HPDE6-E6E7 (cell line): ENCODE results near the gene CPEB4.

ENCODE experiments used
- DNase-seq: peaks from one replicate; pipeline ENCODE4 v3.0.0; 2011; ENCODE audit warnings: missing footprints; ENCODE audit errors: extremely low spot score

Gene CPEB4

DNA sequence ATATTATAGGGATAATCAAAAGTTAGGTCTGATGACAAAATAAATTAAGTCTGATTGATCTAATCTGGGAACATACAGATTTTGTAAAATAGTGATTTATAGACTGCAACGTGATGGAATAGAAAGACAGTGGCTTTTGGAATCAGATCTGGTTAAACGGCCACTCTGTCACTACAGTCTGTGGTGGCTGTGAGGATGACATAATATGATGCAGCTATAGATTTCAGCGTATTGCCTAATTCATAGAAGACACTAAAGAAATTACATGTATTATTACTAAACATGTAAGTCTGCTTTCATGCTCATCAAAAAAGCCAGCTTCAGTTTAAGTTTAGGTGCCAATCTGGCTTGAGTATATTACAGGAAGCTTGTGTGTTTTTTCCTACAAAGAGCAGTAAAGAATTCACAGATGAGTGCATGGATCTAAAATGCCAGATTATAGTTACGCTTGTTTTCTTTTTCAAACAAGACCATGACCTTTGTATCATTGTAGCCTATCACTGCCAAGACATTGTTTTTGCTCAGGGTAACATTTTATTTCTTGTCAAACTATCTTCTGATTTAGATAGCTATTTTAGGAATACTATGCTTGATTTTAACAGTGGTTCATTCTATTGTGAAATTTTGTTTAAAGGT, 25.7 kb downstream of the CPEB4 start:
- DNase-seq, result no peak

GRCh38 chr5:173915310-173916014, 27.3 kb downstream of the CPEB4 start:
- DNase-seq, result no peak

GRCh38 chr5:173916233-173916632, 28.1 kb downstream of the CPEB4 start:
- no peak for DNase-seq

DNA sequence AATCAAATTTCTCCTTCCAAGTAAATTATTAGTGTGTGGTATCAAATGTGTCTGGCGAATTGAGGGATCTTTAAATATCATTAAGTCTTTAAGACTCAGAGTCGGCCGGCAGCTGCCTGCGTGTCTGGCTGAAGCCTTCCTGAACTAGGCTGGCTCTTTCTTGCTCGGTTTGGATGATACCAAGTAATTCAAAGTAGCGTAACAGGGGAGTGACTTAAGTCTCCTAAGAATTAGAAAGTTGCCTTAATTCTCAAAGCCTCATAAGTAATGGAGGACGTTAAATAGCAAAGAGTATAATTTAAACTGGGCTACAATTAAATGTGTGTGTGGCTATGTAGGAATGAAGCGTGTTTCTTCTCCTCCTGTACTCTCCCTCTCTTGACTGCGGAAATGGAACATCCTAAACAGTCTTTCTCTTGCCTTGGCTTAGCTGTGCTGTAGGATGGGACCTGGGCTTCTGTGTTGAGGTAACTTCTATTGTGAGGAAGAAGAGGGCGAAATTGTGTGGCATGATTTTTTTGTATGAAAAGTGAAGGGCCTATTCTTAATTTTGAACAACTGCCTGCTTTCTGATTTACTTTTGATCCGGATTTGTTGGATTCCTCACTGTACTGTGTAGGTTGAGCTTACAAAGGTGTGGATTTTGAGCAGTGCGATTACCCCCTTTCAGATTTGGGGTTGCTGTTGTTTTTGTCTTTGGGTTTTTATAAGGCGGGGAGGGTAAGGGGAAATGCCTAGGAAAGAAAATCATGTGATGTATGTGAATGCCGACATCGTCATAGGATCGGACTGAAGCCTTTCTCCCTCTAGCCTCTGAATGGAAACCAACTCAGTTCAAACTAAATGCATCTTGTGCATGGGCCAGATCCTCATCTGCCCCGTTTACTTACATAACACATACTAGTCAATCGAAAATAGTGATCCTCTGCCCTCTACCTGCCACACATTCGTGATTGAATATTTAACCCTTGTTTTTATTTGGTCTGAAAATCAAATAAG, 29.9 kb downstream of the CPEB4 start:
- DNase-seq, result peak; percentile 60

GRCh38 chr5:173919443-173919842, 31.3 kb downstream of the CPEB4 start:
- DNase-seq, result no peak

- DNase-seq, result no peak
Measured at GRCh38 chr5:173920024-173920753, 32.0 kb downstream of the CPEB4 start.

- DNase-seq, result no peak
Measured at GRCh38 chr5:173920866-173921555, 32.9 kb downstream of the CPEB4 start.

- no peak for DNase-seq
Measured at GRCh38 chr5:173922527-173922926, 34.4 kb downstream of the CPEB4 start.

DNA sequence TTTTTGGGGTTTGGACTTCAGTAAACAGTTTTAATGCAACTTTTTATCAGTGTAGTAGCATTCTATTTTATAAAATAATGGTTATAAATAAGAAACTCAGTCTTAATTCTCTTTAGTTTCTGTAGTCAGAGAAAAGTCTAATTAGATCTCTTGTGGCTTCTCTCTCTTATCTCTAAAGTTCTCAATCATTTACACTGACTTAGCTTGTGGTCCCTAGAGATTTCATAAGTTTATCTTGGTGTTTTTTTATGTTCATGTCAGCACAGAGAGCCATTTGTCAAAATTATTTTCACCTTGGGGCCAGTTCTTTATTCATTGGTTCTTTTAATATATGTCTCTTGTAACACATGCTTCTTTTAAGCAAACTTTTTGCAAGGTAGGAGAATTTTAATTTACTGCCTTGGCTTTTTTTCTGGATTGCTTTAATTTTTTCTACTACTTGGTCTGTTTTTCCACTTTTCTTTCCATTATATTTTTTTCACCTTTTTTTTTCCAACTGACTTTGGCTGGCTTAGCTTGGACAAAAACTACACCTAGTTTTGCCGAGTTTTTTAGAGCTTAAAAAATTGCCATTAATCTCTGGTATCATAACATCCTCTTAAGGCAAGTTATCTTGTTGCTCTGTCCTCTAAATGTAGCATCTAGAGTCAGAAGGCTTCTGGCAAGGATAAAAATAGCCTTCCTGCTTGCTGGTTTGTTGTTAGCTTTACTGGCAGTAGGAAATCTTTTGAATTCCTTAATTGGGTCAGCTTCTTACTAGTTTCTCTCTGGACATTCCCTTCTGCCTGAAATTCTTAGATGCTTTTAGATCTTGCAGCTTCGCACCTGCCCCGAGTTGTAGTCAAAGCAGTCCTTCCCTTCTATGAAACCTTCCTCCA, 35.3 kb downstream of the CPEB4 start:
- DNase-seq, result no peak

GRCh38 chr5:173924899-173925298, 36.8 kb downstream of the CPEB4 start:
- no peak for DNase-seq

- DNase-seq, result peak; percentile 41
Measured at GRCh38 chr5:173925449-173926071, 37.4 kb downstream of the CPEB4 start.

GRCh38 chr5:173926359-173926758, 38.2 kb downstream of the CPEB4 start:
- no peak for DNase-seq

- no peak for DNase-seq
Measured at GRCh38 chr5:173928871-173929574, 40.9 kb downstream of the CPEB4 start.

DNA sequence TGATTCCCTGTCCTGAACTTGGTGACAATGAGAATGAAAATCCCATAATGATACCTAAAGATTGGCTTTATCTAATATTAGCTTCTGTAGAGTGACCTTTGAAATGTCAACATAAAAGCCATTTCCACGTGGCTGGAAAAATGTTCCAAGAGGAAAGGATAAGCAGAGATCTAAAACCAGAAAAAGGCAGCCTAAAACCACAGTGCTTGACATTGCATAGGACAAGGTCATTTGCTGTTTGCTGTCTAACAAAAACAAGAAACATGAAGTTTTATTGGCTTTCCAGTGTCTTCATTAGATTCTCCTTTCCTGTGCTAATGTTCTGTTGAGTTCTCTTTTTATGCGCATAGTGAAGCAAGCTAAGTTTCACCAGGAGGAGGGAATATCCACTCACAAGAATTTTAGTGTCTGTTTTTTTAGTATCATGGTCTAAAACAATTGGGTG, 44.6 kb downstream of the CPEB4 start:
- DNase-seq, result no peak

DNA sequence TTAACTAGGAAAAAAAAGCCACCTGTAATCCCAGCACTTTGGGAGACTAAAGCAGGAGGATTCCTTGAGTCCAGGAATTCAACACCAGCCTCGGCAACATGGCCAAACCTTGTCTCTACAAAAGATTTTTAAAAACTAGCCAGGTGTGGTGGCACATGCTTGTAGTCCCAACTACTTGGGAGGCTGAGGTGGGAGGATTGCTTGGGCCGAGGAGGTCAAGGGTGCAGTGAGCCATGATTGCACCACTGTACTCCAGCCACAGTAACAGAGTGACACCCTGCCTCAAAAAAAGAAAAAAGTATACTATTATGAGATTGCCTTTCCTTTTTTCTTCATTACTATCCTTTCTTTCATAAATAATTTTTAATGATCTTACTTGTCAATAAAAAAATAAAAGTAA, 45.8 kb downstream of the CPEB4 start:
- DNase-seq, result no peak

GRCh38 chr5:173935396-173935795, 47.2 kb downstream of the CPEB4 start:
- DNase-seq, result no peak

GRCh38 chr5:173940269-173940668, 52.1 kb downstream of the CPEB4 start:
- no peak for DNase-seq

- DNase-seq, result no peak
Measured at GRCh38 chr5:173941102-173941501, 53.0 kb downstream of the CPEB4 start.
